ENCODE results near the gene ST14. TPM values are rescaled to one million over a fixed set of nuclear protein-coding genes. Genes with fewer than 3 reads are reported as not detected.
A peak's percentile ranks its signal among the peaks of the same experiment; 100 is the strongest.
"Not testable (repeated sequence)": the region's sequence is repeated elsewhere in the genome, so short reads cannot be mapped to it uniquely, and the experiment has no call there.

ST14 gene
- total RNA-seq, 1 experiment from 2014 or later = 0.44 TPM

- DNase-seq (ENCODE audit: low read depth) = peak; percentile 8
Measured at GRCh38 chr11:130223291-130223971, 63.8 kb downstream of the ST14 start.

- no peak for DNase-seq (ENCODE audit: low read depth)
Measured at GRCh38 chr11:130227373-130227772, 67.8 kb downstream of the ST14 start.

- not testable (repeated sequence) for DNase-seq (ENCODE audit: low read depth)
Measured at GRCh38 chr11:130233486-130233885, 73.9 kb downstream of the ST14 start.

- DNase-seq (ENCODE audit: low read depth) = not testable (repeated sequence)
Measured at GRCh38 chr11:130233888-130234287, 74.3 kb downstream of the ST14 start.

GRCh38 chr11:130234315-130234714, 74.7 kb downstream of the ST14 start:
- no peak for DNase-seq (ENCODE audit: low read depth)

GRCh38 chr11:130237282-130238006, 77.9 kb downstream of the ST14 start:
- no peak for DNase-seq (ENCODE audit: low read depth)

- no peak for DNase-seq (ENCODE audit: low read depth)
Measured at GRCh38 chr11:130241713-130242112, 82.1 kb downstream of the ST14 start.

- peak; percentile 9 for DNase-seq (ENCODE audit: low read depth)
Measured at GRCh38 chr11:130243816-130244215, 84.2 kb downstream of the ST14 start.

- no peak for DNase-seq (ENCODE audit: low read depth)
Measured at GRCh38 chr11:130244848-130245247, 85.3 kb downstream of the ST14 start.

- DNase-seq (ENCODE audit: low read depth) = not testable (repeated sequence)
Measured at GRCh38 chr11:130245375-130245774, 85.8 kb downstream of the ST14 start.

- no peak for DNase-seq (ENCODE audit: low read depth)
Measured at GRCh38 chr11:130246270-130246669, 86.7 kb downstream of the ST14 start.

GRCh38 chr11:130246738-130247137, 87.2 kb downstream of the ST14 start:
- no peak for DNase-seq (ENCODE audit: low read depth)

- no peak for DNase-seq (ENCODE audit: low read depth)
Measured at GRCh38 chr11:130247319-130247718, 87.7 kb downstream of the ST14 start.

- no peak for DNase-seq (ENCODE audit: low read depth)
Measured at GRCh38 chr11:130249371-130249770, 89.8 kb downstream of the ST14 start.

- not testable (repeated sequence) for DNase-seq (ENCODE audit: low read depth)
Measured at GRCh38 chr11:130249929-130250328, 90.3 kb downstream of the ST14 start.

GRCh38 chr11:130251763-130252162, 92.2 kb downstream of the ST14 start:
- not testable (repeated sequence) for DNase-seq (ENCODE audit: low read depth)

Other genes starting within 250 kb of the ST14 start
- gene PRDM10, start 156.9 kb upstream of the ST14 start, total RNA-seq (2014; rRNA removed; shearing (Covaris generic)) = 6.3 and 9.0 TPM in 2 replicates
- 246 and 418 TPM in 2 replicates for gene APLP2, start 89.9 kb upstream of the ST14 start, total RNA-seq (2014; rRNA removed; shearing (Covaris generic))
- 17.0 and 27.4 TPM in 2 replicates for gene ZBTB44, start 155.1 kb downstream of the ST14 start, total RNA-seq (2014; rRNA removed; shearing (Covaris generic))

Data from M059J (cell line).